CD4-positive, alpha-beta memory T cell (primary cell): ENCODE results near the gene ALKBH5. TPM values are rescaled to one million over a fixed set of nuclear protein-coding genes. Genes with fewer than 3 reads are reported as not detected.

ENCODE experiments used
- CTCF ChIA-PET: fragments of 350-600 bp; sonication (Branson Sonifier 250); formaldehyde crosslinking; loops from one replicate; lab custom pipeline; 2021; ENCODE audit warnings: inconsistent platforms; ENCODE audit not compliant: partially characterized antibody; lab: Charles Lee
- POLR2A ChIA-PET: fragments of 350-600 bp; sonication (Branson Sonifier 250); formaldehyde crosslinking; loops from one replicate; lab custom pipeline; 2021; ENCODE audit not compliant: partially characterized antibody; lab: Charles Lee
- DNase-seq, 5 donors: peaks; one replicate each; pipeline versions ENCODE4 v3.0.0 to v3.0.0-alpha.2; 2020 to 2022; ENCODE audit warnings: mixed read lengths in 1 of 5
- H3K27ac ChIP-seq: one replicate; pipeline ENCODE4 v1.7.0; 2013; ENCODE audit warnings: low read depth, low read length
- H3K27me3 ChIP-seq: 2 replicates; pipeline ENCODE4 v1.7.0; 2013; ENCODE audit warnings: mild to moderate bottlenecking, low read length, moderate library complexity; ENCODE audit not compliant: insufficient read depth
- H3K36me3 ChIP-seq: 2 replicates; pipeline ENCODE4 v1.7.0; 2013; ENCODE audit warnings: mild to moderate bottlenecking, low read length, moderate library complexity; ENCODE audit not compliant: insufficient read depth
- H3K4me1 ChIP-seq: 2 replicates; pipeline ENCODE4 v1.7.0; 2013; ENCODE audit warnings: mild to moderate bottlenecking, low read length, moderate library complexity; ENCODE audit not compliant: insufficient read depth
- H3K4me3 ChIP-seq, 2 donors: one replicate each; pipeline ENCODE4 v1.7.0; 2013; ENCODE audit warnings: low read length in 2 of 2, mild to moderate bottlenecking in 1 of 2
- H3K9me3 ChIP-seq, 2 donors: one replicate each; pipeline ENCODE4 v1.7.0; 2013; ENCODE audit warnings: low read length in 2 of 2, control low read depth in 1 of 2; ENCODE audit not compliant: control insufficient read depth in 1 of 2
- H3K27ac Mint-ChIP-seq, 7 donors: one replicate each; pipeline ENCODE4 v1.8.0; 2020 to 2021; ENCODE audit warnings: mixed read lengths in 7 of 7, mild to moderate bottlenecking in 6 of 7, inconsistent platforms in 3 of 7, moderate library complexity in 3 of 7
- H3K27me3 Mint-ChIP-seq, 2 donors: one replicate each; pipeline ENCODE4 v1.8.0; 2020 to 2021; ENCODE audit warnings: mixed read lengths in 2 of 2
- H3K36me3 Mint-ChIP-seq, 2 donors: one replicate each; pipeline ENCODE4 v1.8.0; 2020 to 2021; ENCODE audit warnings: mixed read lengths in 2 of 2, inconsistent platforms in 1 of 2, mild to moderate bottlenecking in 1 of 2
- H3K4me1 Mint-ChIP-seq, 4 donors: one replicate each; pipeline ENCODE4 v1.8.0; 2020 to 2021; ENCODE audit warnings: mixed read lengths in 4 of 4, mild to moderate bottlenecking in 1 of 4
- H3K4me3 Mint-ChIP-seq, 8 donors: one replicate each; pipeline ENCODE4 v1.8.0; 2020 to 2021; ENCODE audit warnings: mixed read lengths in 8 of 8, mild to moderate bottlenecking in 7 of 8, moderate library complexity in 6 of 8, inconsistent platforms in 3 of 8
- H3K9me3 Mint-ChIP-seq, 8 donors: one replicate each; pipeline ENCODE4 v1.8.0; 2020 to 2021; ENCODE audit warnings: mixed read lengths in 8 of 8, mild to moderate bottlenecking in 5 of 8, inconsistent platforms in 3 of 8, moderate library complexity in 1 of 8
- intact Hi-C: fragments of 100-400 bp; cut with micrococcal nuclease; formaldehyde crosslinking; loops from one replicate; pipeline ENCODE4 v1.15.1; 2023
- polyA plus RNA-seq, 2 donors: library from polyadenylated mRNA; unstranded; fragments of 300-500 nt; fragmentation: Illumina TruSeq; gene quantifications; one replicate each; pipeline ENCODE4 v1.2.3, GENCODE V29; 2021
- total RNA-seq, 2 experiments: library from RNA; stranded (reverse); gene quantifications; one replicate each; pipeline ENCODE4 v1.2.3, GENCODE V29; 2021

Gene ALKBH5
- total and polyA plus RNA-seq, 4 experiments from 2014 or later = 119 to 132 (median 123) TPM

GRCh38 chr17:18185391-18185790 lies 1.8 kb downstream of the ALKBH5 start:
- peak overlapping the region; percentile 88 to 97 (median 97) for H3K27ac Mint-ChIP-seq
- peaks cover 45 to 80% (median 57%) of the 10 kb centered on the region in 4 donors for H3K4me1 Mint-ChIP-seq
- H3K27me3 ChIP-seq = no peaks in the 10 kb centered on the region
- H3K4me3 ChIP-seq = peak overlapping the region; percentile 73 to 95
- peaks cover 0 to 2% (median 0%) of the 10 kb centered on the region in 8 donors for H3K9me3 Mint-ChIP-seq
- no peaks in the 10 kb centered on the region for H3K27me3 Mint-ChIP-seq
- H3K36me3 Mint-ChIP-seq = peaks cover 10 to 44% of the 10 kb centered on the region in 2 donors
- CTCF ChIA-PET = interaction anchor here (1.1 to 4.6 kb wide), 3 partner anchors 31 to 44 kb away, joined by 3 to 16 read pairs (median 3); no protein-coding TSS in a partner anchor
- DNase-seq = no peak
- H3K4me3 Mint-ChIP-seq = peak overlapping the region; percentile 94 to 99 (median 96)
- POLR2A ChIA-PET = interaction anchor here (1.0 to 3.6 kb wide), 4 partner anchors 8 to 74 kb away, joined by 4 to 25 read pairs (median 6); no protein-coding TSS in a partner anchor
- H3K27ac ChIP-seq = peak overlapping the region; percentile 89
- no peaks in the 10 kb centered on the region for H3K9me3 ChIP-seq
- intact Hi-C loops = loop anchor here (10.0 kb wide), 1 partner anchor 1531 kb away; the partner anchor contains the start of gene ZNF624
- H3K36me3 ChIP-seq = peaks cover 7% of the 10 kb centered on the region
- H3K4me1 ChIP-seq = peaks cover 66% of the 10 kb centered on the region

- intact Hi-C loops = loop anchor here (10.0 kb wide), 1 partner anchor 1531 kb away; the partner anchor contains the start of gene ZNF624
- Histone ChIP-seq H3K4me3 (peak overlapping the region; percentile 73 to 95), H3K4me1 (peaks cover 72% of the 10 kb centered on the region), H3K9me3 (no peaks in the 10 kb centered on the region), H3K27ac (peak overlapping the region; percentile 89), H3K27me3 (no peaks in the 10 kb centered on the region), H3K36me3 (peaks cover 7% of the 10 kb centered on the region)
- ChIA-PET CTCF (interaction anchor here (1.1 to 4.6 kb wide), 3 partner anchors 30 to 44 kb away, joined by 3 to 16 read pairs (median 3); no protein-coding TSS in a partner anchor), POLR2A (interaction anchor here (1.0 kb wide), 1 partner anchor 73 kb away, joined by 4 read pairs; no protein-coding TSS in a partner anchor)
- H3K4me3 Mint-ChIP-seq = peak overlapping the region; percentile 94 to 99 (median 96)
- peaks cover 52 to 87% (median 63%) of the 10 kb centered on the region in 4 donors for H3K4me1 Mint-ChIP-seq
- no peaks in the 10 kb centered on the region for H3K27me3 Mint-ChIP-seq
- H3K36me3 Mint-ChIP-seq = peaks cover 10 to 50% of the 10 kb centered on the region in 2 donors
- DNase-seq = no peak
- H3K9me3 Mint-ChIP-seq = peaks cover 0 to 2% (median 0%) of the 10 kb centered on the region in 8 donors
- H3K27ac Mint-ChIP-seq = peak overlapping the region; percentile 88 to 97 (median 97)
Observed at GRCh38 chr17:18185832-18186626, 2.4 kb downstream of the ALKBH5 start.

GRCh38 chr17:18186627-18186982 lies 3.0 kb downstream of the ALKBH5 start:
- POLR2A ChIA-PET = no interaction called here

GRCh38 chr17:18187226-18187625 lies 3.6 kb downstream of the ALKBH5 start:
- Mint-ChIP-seq H3K27ac (peak overlapping the region; percentile 53 to 97 (median 82)), H3K4me1 (peaks cover 57 to 89% (median 68%) of the 10 kb centered on the region in 4 donors), H3K4me3 (peak overlapping the region; percentile 94 to 99 (median 96)), H3K27me3 (no peaks in the 10 kb centered on the region), H3K36me3 (peaks cover 10 to 58% of the 10 kb centered on the region in 2 donors), H3K9me3 (peaks cover 0 to 2% (median 0%) of the 10 kb centered on the region in 8 donors)
- Histone ChIP-seq H3K4me3 (peak overlapping the region; percentile 73 to 95), H3K9me3 (no peaks in the 10 kb centered on the region), H3K27ac (peak overlapping the region; percentile 89), H3K27me3 (no peaks in the 10 kb centered on the region), H3K36me3 (peaks cover 7% of the 10 kb centered on the region), H3K4me1 (peaks cover 79% of the 10 kb centered on the region)
- intact Hi-C loops = loop anchor here (10.0 kb wide), 1 partner anchor 1532 kb away; the partner anchor contains the start of gene ZNF624
- DNase-seq = no peak
- POLR2A ChIA-PET = no interaction called here
- CTCF ChIA-PET = interaction anchor here (2.1 to 4.6 kb wide), 2 partner anchors 29 to 46 kb away, joined by 5 to 16 read pairs; no protein-coding TSS in a partner anchor

More at GRCh38 chr17:18186627-18186982, 3.0 kb downstream of the ALKBH5 start:
- H3K36me3 Mint-ChIP-seq = peaks cover 10 to 54% of the 10 kb centered on the region in 2 donors
- H3K27ac Mint-ChIP-seq = peak overlapping the region; percentile 71 to 97 (median 97)
- Histone ChIP-seq H3K27ac (peak overlapping the region; percentile 89), H3K4me1 (peaks cover 78% of the 10 kb centered on the region), H3K9me3 (no peaks in the 10 kb centered on the region), H3K27me3 (no peaks in the 10 kb centered on the region), H3K4me3 (peak overlapping the region; percentile 73 to 95), H3K36me3 (peaks cover 7% of the 10 kb centered on the region)
- no peak for DNase-seq
- peaks cover 0 to 2% (median 0%) of the 10 kb centered on the region in 8 donors for H3K9me3 Mint-ChIP-seq
- peak overlapping the region; percentile 94 to 99 (median 96) for H3K4me3 Mint-ChIP-seq
- H3K4me1 Mint-ChIP-seq = peaks cover 57 to 89% (median 68%) of the 10 kb centered on the region in 4 donors
- H3K27me3 Mint-ChIP-seq = no peaks in the 10 kb centered on the region
- intact Hi-C loops = loop anchor here (10.0 kb wide), 1 partner anchor 1532 kb away; the partner anchor contains the start of gene ZNF624
- CTCF ChIA-PET = interaction anchor here (1.1 to 4.6 kb wide), 2 partner anchors 29 to 45 kb away, joined by 3 to 16 read pairs; no protein-coding TSS in a partner anchor

- H3K4me3 ChIP-seq = peak overlapping the region; percentile 73 to 95
- peaks cover 77% of the 10 kb centered on the region for H3K4me1 ChIP-seq
- no peaks in the 10 kb centered on the region for H3K27me3 ChIP-seq
- no peak for DNase-seq
- Mint-ChIP-seq H3K9me3 (peaks cover 0 to 2% (median 0%) of the 10 kb centered on the region in 8 donors), H3K4me3 (peak overlapping the region; percentile 94 to 99 (median 96)), H3K27me3 (no peaks in the 10 kb centered on the region), H3K36me3 (peaks cover 10 to 61% of the 10 kb centered on the region in 2 donors), H3K4me1 (peaks cover 59 to 85% (median 71%) of the 10 kb centered on the region in 4 donors), H3K27ac (peak overlapping the region; percentile 55 to 97 (median 85))
- peaks cover 7% of the 10 kb centered on the region for H3K36me3 ChIP-seq
- H3K27ac ChIP-seq = peak overlapping the region; percentile 28
- CTCF ChIA-PET = interaction anchor here (2.1 kb wide), 1 partner anchor 28 kb away, joined by 5 read pairs; no protein-coding TSS in a partner anchor
- no peaks in the 10 kb centered on the region for H3K9me3 ChIP-seq
- POLR2A ChIA-PET = interaction anchor here (1.6 kb wide), 1 partner anchor 10 kb away, joined by 6 read pairs; no protein-coding TSS in a partner anchor
- intact Hi-C loops = loop anchor here (10.0 kb wide), 1 partner anchor 1533 kb away; the partner anchor contains the start of gene ZNF624
Observed at GRCh38 chr17:18187821-18188761, 4.5 kb downstream of the ALKBH5 start.

GRCh38 chr17:18190628-18191235 lies 7.1 kb downstream of the ALKBH5 start:
- Mint-ChIP-seq H3K4me3 (peak overlapping the region in 6 of 8 donors; percentile 6 to 61 (median 24)), H3K36me3 (peaks cover 20 to 70% of the 10 kb centered on the region in 2 donors), H3K9me3 (no peaks in the 10 kb centered on the region), H3K27me3 (no peaks in the 10 kb centered on the region), H3K27ac (peak overlapping the region in 6 of 7 donors; percentile 49 to 82 (median 64)), H3K4me1 (peaks cover 68 to 87% (median 79%) of the 10 kb centered on the region in 4 donors)
- no peak overlapping the region for H3K27ac ChIP-seq
- no peaks in the 10 kb centered on the region for H3K27me3 ChIP-seq
- H3K36me3 ChIP-seq = peaks cover 21% of the 10 kb centered on the region
- H3K4me1 ChIP-seq = peaks cover 75% of the 10 kb centered on the region
- no peak overlapping the region for H3K4me3 ChIP-seq
- DNase-seq = no peak
- CTCF ChIA-PET = interaction anchor here (0.9 to 1.1 kb wide), 2 partner anchors 9 to 24 kb away, joined by 3 read pairs; no protein-coding TSS in a partner anchor
- intact Hi-C loops = no loop called here
- POLR2A ChIA-PET = interaction anchor here (1.1 kb wide), 1 partner anchor 10 kb away, joined by 3 read pairs; no protein-coding TSS in a partner anchor
- no peaks in the 10 kb centered on the region for H3K9me3 ChIP-seq
